Esophagus mucosa (tissue), 1 donor: ENCODE data around the gene ANKRD50. TPM values are rescaled to one million over a fixed set of nuclear protein-coding genes. Genes with fewer than 3 reads are reported as not detected.

ENCODE experiments used
- ATAC-seq: fragments of 200-7000 bp; cut with Tn5 transposase; one replicate; pipeline ENCODE4 v1.9.1; 2020
- total RNA-seq: library from RNA; stranded (reverse); gene quantifications from one replicate; pipeline ENCODE4 v1.2.4, GENCODE V29; 2023
- donor health status: DM: yes; HTN: yes; CAD: no.

ANKRD50 gene
- total RNA-seq, 1 donor from 2014 or later, result 12.8 TPM

- no peak for ATAC-seq
Measured at GRCh38 chr4:124708517-124709300, 3.8 kb downstream of the ANKRD50 start.

- no peak for ATAC-seq
Measured at GRCh38 chr4:124705393-124705792, 7.1 kb downstream of the ANKRD50 start.

GRCh38 chr4:124703154-124703553, 9.4 kb downstream of the ANKRD50 start:
- no peak for ATAC-seq

- ATAC-seq, result no peak
Measured at GRCh38 chr4:124697441-124697840, 15.1 kb downstream of the ANKRD50 start.

- no peak for ATAC-seq
Measured at GRCh38 chr4:124696182-124696581, 16.4 kb downstream of the ANKRD50 start.

- no peak for ATAC-seq
Measured at GRCh38 chr4:124694946-124695598, 17.5 kb downstream of the ANKRD50 start.

- ATAC-seq, result no peak
Measured at GRCh38 chr4:124694306-124694705, 18.2 kb downstream of the ANKRD50 start.

- ATAC-seq, result no peak
Measured at GRCh38 chr4:124691801-124692200, 20.7 kb downstream of the ANKRD50 start.

GRCh38 chr4:124686279-124686678, 26.3 kb downstream of the ANKRD50 start:
- ATAC-seq, result no peak

- no peak for ATAC-seq
Measured at GRCh38 chr4:124685851-124686250, 26.7 kb downstream of the ANKRD50 start.

GRCh38 chr4:124684301-124684700, 28.2 kb downstream of the ANKRD50 start:
- ATAC-seq, result peak; percentile 46

- ATAC-seq, result no peak
Measured at GRCh38 chr4:124682384-124682783, 30.1 kb downstream of the ANKRD50 start.

GRCh38 chr4:124666496-124666895, 46.0 kb downstream of the ANKRD50 start:
- ATAC-seq, result no peak

GRCh38 chr4:124658795-124659194, 53.7 kb downstream of the ANKRD50 start:
- ATAC-seq, result no peak

- no peak for ATAC-seq
Measured at GRCh38 chr4:124650614-124651013, 61.9 kb downstream of the ANKRD50 start.

- ATAC-seq, result no peak
Measured at GRCh38 chr4:124647599-124647998, 64.9 kb downstream of the ANKRD50 start.

GRCh38 chr4:124644621-124645020, 67.9 kb downstream of the ANKRD50 start:
- no peak for ATAC-seq

GRCh38 chr4:124642846-124643245, 69.7 kb downstream of the ANKRD50 start:
- peak; percentile 85 for ATAC-seq

- ATAC-seq, result peak; percentile 77
Measured at GRCh38 chr4:124641715-124642381, 70.7 kb downstream of the ANKRD50 start.

- ATAC-seq, result peak; percentile 94
Measured at GRCh38 chr4:124640022-124640730, 72.4 kb downstream of the ANKRD50 start.

- ATAC-seq, result no peak
Measured at GRCh38 chr4:124637321-124637720, 75.2 kb downstream of the ANKRD50 start.

GRCh38 chr4:124636788-124637187, 75.7 kb downstream of the ANKRD50 start:
- ATAC-seq, result no peak

- ATAC-seq, result no peak
Measured at GRCh38 chr4:124635331-124635730, 77.2 kb downstream of the ANKRD50 start.
